Measurements from ENCODE around the gene PDGFB. TPM values are rescaled to one million over a fixed set of nuclear protein-coding genes. Genes with fewer than 3 reads are reported as not detected.
A peak's percentile ranks its signal among the peaks of the same experiment; 100 is the strongest.

Gene PDGFB
- total RNA-seq, 1 donor from 2014 or later: 16.2 TPM

- DNase-seq (no peak), ATAC-seq (ENCODE audit: poor library complexity) (no peak)
- intact Hi-C loops (cut with DNase I): no loop called here
These were observed 34.5 kb upstream of the PDGFB start for GRCh38 chr22:39279170-39279850.

- ATAC-seq (ENCODE audit: poor library complexity) (peak; percentile 34), DNase-seq (peak; percentile 73)
- intact Hi-C loops (cut with DNase I): no loop called here
These were observed 33.3 kb upstream of the PDGFB start for GRCh38 chr22:39278040-39278439.

DNA sequence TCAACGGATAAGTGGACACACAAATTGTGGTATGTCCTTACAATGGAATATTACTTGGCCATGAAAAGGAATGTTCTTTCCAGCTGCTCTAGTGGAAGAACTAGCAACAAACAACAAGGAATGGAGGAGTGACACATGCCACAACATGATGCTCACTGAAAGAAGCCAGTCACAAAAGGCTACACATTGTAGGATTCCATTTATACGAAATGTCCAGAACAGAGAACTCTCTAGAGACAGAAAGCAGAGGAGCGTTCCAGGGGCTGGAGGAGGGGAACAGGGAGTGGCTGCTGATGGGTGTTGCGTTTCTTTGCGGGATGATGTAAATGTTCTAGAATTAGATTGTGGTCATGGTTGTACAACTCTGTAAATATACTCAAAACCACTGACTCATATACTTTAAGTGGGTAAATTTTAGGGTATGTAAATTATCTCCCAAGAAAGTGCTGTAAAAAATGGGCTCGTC is 32.4 kb upstream of the PDGFB start:
- intact Hi-C loops (cut with DNase I): no loop called here
- DNase-seq (no peak), ATAC-seq (ENCODE audit: poor library complexity) (peak; percentile 26)

DNA sequence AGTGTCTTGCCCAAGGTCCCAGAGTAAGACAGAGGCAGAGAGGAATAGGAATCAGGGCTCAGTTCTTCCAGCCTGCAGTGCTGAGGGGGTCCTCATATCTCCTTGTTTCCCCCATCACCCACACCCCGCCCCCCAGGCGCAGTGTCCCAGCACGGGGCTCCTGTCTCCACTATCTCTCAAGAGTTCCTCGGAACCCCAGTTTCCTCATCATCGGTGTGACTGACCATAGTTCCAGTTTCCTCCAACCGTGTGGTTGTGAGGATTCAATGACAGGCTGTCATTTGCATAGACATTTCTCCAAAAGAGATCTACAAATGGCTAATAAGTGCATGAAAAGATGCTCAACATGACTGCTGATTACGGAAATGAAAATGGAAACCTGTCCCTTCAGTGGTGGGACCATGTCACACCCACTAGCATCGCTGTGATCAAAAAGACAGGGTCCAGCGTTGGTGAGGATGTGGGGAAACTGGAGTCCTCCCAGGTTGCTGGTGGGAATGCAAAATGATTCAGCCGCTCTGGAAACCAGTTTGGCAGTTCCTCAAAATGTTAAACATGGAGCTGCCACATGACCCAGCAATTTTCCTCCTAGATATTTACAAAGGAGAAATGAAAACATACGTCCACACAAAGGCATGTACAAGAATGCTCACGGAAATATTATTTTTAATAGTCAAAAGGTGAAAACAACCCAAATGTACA is 31.8 kb upstream of the PDGFB start:
- ATAC-seq (ENCODE audit: poor library complexity) (no peak), DNase-seq (no peak)
- intact Hi-C loops (cut with DNase I): no loop called here

DNA sequence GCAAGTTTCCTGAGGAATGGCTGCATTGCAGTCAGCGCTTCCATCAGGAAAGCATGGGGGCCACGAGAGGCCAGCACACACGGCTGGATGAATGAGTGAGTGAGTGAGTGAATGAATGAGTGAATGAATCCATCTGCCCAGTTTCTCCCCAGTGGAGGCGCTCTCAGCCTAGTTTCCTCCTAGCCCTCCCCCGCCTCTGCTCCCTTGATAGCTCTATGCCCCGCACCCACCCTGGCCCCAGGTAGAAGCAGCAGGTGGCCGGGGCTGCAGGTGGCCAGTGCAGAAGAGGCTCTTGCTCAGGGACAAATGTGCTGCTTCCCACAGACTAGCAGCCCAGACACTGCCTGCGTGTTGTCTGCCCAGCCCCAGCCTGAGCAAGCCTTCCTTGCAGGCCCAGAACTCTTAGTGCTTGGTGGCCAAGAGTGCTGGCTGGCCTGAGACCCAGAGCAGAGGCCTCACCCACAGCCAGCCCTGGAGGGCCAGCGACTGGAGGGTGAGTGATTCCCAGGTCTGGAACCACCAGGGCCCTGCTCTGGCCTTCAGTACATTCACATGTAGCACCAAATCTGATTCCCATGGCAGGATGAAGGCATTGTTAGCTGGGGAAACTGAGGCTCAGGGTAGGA is 31.1 kb upstream of the PDGFB start:
- no peak for ATAC-seq (ENCODE audit: poor library complexity)
- intact Hi-C loops (cut with DNase I): no loop called here
- DNase-seq: no peak

GRCh38 chr22:39273950-39274887 is 29.4 kb upstream of the PDGFB start:
- intact Hi-C loops (cut with DNase I): no loop called here
- DNase-seq: no peak
- no peak for ATAC-seq (ENCODE audit: poor library complexity)

DNA sequence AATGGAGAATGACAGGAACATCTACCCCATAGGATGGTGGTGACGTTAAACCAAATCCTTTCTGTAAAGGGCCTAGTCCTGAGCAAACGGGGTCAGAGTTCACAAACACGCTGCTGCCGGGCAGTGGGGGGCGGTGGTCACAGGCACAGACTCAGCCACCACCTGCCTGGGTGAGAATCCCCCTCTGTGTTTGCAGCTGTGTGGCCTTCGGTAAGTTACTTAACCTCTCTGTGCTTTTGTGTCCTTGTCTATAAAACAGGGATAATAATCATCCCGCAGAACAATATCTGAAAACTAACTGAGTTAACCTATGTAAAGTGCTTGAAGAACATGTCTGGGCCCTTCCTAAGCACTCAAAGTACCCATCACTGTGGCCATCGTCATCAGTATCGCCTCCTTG is 26.0 kb upstream of the PDGFB start:
- DNase-seq: no peak
- ATAC-seq (ENCODE audit: poor library complexity): no peak
- intact Hi-C loops (cut with DNase I): no loop called here

DNA sequence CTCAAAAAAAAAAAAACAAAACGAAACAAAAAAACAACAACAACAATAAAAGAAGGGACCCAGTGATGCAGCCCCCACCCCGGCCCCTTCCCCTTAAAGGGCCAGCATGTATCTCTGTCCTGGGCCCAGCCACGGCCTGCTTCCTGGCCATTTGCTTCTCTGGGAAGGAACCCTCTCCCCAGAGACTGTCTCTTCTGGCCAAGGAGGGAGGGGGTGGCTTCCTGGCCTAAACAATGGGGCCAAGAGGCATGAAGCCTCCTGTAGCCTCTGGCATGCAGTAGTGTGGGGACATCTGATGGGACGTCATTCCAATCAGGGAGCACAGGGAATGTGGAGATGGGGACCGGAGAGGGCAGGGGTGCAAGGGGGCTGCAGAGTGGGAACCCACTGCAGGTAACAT is 25.5 kb upstream of the PDGFB start:
- no peak for DNase-seq
- ATAC-seq (ENCODE audit: poor library complexity): peak; percentile 19
- intact Hi-C loops (cut with DNase I): no loop called here

- intact Hi-C loops (cut with DNase I): no loop called here
- DNase-seq (no peak), ATAC-seq (ENCODE audit: poor library complexity) (no peak)
These were observed 24.5 kb upstream of the PDGFB start for GRCh38 chr22:39269095-39269790.

GRCh38 chr22:39268645-39269044 is 23.9 kb upstream of the PDGFB start:
- DNase-seq: no peak
- intact Hi-C loops (cut with DNase I): no loop called here
- no peak for ATAC-seq (ENCODE audit: poor library complexity)

GRCh38 chr22:39267974-39268373 is 23.2 kb upstream of the PDGFB start:
- intact Hi-C loops (cut with DNase I): no loop called here
- ATAC-seq (ENCODE audit: poor library complexity) (no peak), DNase-seq (no peak)

GRCh38 chr22:39266398-39267030 is 21.7 kb upstream of the PDGFB start:
- DNase-seq (no peak), ATAC-seq (ENCODE audit: poor library complexity) (peak; percentile 33)
- intact Hi-C loops (cut with DNase I): no loop called here

DNA sequence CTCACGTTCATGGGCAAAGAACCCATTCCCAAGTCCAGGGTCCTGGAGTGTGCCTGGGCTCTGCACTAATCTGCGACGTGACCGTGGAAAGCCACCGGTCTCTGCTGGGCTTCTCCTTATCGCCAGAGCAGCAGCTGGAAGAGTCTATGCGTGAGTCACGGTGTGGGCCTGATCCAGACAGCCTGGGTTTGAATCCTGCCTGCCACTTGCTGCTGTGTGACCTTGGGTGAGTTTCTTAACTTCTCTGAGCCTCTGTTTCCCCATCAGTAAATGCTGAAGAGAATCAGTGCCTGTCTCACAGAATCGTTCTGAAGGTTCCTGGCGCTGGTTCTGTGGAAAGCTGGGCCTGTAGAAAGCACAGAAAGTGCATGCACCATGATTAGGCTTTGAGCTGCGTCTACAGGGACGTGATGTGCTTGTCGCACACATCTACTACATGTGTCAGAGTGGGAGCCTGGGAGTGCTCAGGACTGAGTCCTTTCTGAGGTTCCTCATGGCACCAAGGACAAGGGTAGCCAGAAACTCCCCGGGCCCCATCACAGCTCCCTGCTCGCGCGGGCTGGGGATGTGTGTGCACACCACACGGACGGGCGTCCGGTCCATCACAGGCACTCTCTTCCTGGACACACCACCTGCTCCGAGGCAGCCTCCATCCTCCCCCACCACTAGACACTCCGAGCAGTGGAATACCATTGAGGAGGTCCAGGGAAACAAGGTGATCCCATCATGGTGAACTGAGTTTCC is 20.5 kb upstream of the PDGFB start:
- no peak for DNase-seq
- ATAC-seq (ENCODE audit: poor library complexity): no peak
- intact Hi-C loops (cut with DNase I): no loop called here

- DNase-seq (peak; percentile 84), ATAC-seq (ENCODE audit: poor library complexity) (peak; percentile 61)
- intact Hi-C loops (cut with DNase I): no loop called here
These were observed 19.7 kb upstream of the PDGFB start for GRCh38 chr22:39264349-39265038.

GRCh38 chr22:39263626-39264348 is 19.0 kb upstream of the PDGFB start:
- ATAC-seq (ENCODE audit: poor library complexity): no peak
- no peak for DNase-seq
- intact Hi-C loops (cut with DNase I): no loop called here

GRCh38 chr22:39259666-39260065 is 14.9 kb upstream of the PDGFB start:
- no peak for DNase-seq
- intact Hi-C loops (cut with DNase I): no loop called here
- no peak for ATAC-seq (ENCODE audit: poor library complexity)

All from Right ventricle myocardium superior (tissue), 1 donor.